HUDEP-2 (cell line): ENCODE measurements around the gene CYB5R2.
"Not testable (repeated sequence)": the region's sequence is repeated elsewhere in the genome, so short reads cannot be mapped to it uniquely, and the experiment has no call there.

Experiments
- DNase-seq, 76 experiments: peaks; one replicate each; lab custom pipeline; 2025; ENCODE audit not compliant: unreplicated experiment in 76 of 76; lab: John Stamatoyannopoulos, UW

CYB5R2 gene

GRCh38 chr11:7670641-7671040, 2.7 kb downstream of the CYB5R2 start:
- no peak for DNase-seq

- DNase-seq: no peak
Observed at GRCh38 chr11:7668911-7669310, 4.4 kb downstream of the CYB5R2 start.

DNA sequence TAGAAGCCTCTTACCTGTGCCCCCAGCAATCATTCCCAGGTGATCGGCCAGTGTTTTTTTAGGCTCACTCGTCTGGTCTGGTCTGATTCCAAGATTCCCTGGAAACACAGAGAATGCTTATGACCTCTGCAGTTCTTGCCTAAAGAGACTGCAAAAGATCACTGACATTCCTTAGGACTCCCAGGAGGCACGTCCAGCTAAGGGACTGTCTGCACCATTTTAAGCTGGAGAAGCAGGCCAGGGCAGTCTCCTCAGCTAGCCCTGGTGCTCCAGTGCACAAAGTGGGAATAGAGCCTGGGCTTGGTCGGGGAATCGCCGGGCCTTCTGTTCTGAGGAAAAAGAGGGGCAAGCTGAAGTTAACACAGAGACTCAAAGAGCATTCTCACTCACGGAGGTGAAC, 4.8 kb downstream of the CYB5R2 start:
- DNase-seq: no peak

DNA sequence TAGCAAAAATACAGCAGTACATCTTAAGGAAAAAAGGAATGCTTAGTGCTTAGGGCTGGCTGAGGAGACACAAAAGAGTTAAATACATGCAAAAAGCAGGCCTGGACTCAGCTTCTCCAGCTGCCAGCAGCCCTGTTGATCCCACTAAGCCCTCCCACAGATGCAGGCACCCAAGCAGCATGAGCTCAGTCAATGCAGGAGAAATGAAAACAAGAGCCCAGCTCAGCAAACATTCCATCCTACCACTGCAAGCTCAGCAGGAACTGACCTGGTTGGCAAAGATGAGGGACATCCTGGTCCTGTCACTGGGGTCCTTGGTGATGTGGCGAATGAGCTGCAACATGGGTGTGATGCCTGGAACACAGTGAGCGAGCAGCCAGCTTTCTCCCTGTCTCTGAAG, 5.8 kb downstream of the CYB5R2 start:
- no peak for DNase-seq

- no peak for DNase-seq
Observed at GRCh38 chr11:7666292-7666866, 6.9 kb downstream of the CYB5R2 start.

DNA sequence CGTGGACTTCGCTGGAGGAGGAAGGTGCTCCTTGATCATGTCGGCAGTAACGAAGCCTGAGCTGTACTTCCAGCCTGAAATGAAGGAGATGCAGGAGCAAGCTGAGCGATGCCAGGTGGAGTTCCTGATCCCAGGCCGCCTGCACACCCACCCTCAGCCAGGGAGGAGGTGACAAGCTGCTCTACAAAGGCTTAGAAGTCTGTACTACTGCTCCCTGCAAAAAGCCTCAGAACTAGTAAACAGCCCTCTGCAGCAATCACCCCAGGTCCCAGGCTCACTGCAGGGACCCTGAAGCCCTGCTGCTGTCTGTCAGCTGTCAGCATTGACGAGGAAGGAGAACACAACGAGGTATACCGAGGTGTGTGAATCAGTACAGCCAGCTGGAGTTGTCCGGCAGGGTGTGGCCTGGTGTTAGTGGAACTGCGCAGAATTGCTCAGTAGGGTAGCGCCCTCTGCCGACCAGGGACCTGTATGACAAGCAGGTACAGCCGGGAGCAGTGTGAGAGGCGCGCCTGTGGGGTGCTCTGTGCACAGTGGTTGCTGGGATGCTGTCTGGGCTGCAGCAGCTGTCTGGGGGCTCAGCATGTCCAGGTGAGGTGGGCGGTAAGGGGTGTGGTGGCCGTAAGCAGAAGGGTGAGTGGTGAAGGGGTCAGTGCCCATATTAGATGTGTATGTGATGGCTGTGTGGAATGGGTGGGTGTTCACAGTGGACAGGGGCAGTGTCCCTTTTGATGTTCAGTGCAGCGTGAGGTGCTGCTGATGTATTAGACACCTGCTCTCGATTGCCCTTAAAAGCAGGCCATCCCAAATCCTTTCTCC, 7.6 kb downstream of the CYB5R2 start:
- DNase-seq: peak in 71 of 76 experiments; percentile 9 to 84 (median 58)

GRCh38 chr11:7664867-7665266, 8.4 kb downstream of the CYB5R2 start:
- no peak for DNase-seq

- not testable (repeated sequence) for DNase-seq
Observed at GRCh38 chr11:7663531-7663930, 9.8 kb downstream of the CYB5R2 start.

DNA sequence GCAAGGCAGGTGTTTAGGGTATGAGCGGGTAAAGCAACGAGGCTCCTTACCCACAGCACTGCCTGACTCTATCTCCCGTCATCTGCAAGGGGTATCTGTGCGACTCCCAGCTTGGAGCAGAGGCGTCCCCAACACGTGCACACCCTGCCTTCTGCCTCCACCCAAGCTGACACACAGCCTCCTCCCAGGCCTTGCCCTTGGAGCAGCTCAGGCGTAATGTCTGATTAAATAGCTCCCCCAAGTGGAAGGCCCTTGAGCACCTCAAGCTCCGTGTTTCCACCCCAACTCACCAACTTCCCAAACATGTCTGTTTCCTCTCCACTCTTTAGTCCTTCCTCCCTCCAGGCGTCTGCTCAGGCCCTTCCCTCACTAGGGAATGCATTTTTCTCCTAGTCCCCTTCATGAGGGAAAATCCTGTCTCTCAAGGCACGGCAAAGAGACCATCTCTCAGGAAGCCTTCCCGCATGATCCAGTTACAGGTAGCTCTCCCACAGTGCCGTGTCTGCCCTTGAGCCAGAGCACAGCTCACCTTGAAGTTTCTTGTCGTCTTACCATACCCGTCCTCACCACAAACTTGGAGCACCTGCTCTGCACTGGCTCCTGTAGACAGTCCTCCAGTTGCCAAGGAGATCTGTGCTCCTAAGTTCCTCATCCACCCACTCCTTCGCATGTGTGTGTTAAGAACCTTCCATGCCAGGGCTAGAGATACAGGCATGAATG, 15.8 kb downstream of the CYB5R2 start:
- DNase-seq: peak in 54 of 76 experiments; percentile 1 to 70 (median 30)

- DNase-seq: no peak
Observed at GRCh38 chr11:7656704-7657103, 16.6 kb downstream of the CYB5R2 start.

DNA sequence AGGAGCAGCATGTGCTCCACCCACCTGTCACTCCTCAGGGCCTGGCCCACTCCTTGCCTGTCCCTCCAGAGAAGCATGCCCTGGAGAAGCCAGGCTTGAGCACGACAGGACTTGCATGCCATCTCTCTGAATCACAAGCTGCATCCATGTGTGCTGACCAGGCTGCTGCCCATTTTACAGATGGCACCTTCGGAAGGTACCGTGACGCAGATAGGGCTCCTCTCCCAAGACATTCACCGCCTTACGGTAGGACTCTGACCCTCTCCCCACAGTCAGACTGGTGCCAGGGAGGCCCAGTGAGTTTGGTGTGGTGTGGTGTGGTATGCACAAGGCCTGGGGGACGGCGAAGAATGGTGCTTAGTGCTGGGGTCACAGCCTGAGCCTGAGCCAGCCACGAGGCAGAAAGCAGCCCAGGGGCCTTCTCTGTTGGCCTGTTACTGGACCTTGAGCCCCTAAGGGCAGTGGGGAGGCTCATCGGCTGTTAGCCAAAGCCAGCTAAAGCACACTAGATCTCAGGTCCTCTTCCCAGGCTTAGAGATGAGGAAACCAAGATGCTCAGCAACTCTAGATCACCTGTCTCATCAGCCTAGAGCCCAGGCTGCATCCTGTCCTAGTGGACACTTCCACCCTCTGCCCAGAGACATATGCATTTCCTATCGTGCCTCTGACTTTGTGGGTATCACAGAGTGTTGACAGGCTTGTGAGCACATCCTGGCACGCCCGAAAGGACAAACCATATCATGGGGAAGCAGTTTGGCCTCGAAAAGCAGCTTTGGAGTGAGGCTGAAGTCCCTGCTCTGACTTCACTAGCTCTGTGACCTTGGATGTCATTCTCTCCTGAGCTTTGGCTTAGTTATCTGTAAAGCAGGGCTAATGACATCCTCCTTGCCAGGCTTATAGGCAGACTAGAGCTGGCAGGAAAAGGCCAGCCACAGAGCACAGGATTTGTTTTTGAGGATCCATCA, 17.8 kb downstream of the CYB5R2 start:
- DNase-seq: no peak

DNA sequence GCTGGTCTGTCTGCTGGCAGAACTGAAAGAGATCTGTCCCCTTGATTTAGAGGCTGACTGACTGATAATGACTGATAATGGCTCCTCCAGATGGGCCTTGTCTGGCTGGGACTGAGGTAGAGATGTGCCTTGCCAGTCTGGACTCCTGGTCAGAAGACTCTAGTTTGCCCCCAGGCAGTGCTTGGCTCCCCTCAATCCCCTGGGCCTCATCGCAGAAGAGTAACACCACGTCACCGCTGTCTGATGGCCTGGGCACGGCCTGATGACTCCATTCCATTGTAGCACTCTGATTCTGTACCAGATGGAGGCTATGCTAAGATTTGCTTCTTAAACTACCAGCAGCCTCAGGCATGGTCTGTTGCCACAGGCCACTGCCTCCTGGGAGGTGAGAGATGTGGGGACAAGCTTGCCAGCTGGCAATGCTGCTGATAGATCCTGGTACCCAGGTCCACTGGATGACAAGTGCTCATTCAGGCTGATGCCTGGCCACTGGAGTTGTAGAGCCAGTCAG, 19.1 kb downstream of the CYB5R2 start:
- no peak for DNase-seq

DNA sequence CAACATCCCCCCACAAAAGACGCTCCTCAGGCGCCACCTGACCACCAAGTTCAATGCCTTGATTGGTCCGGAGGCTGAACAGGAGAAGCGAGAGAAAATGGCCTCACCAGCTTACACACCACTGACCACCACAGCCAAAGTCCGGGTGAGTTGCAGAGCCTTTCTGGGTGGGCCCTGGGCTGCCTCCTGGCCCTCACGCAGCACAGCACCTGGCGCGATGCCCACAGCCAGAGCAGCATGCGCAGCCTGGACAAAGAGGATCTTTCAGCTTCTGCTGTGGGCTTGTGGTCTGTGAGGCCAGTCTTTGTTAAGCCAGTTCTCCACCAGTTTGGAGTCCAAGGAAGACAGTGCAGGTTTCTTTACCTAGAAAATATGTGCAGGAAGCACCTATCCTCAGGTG, 21.6 kb downstream of the CYB5R2 start:
- DNase-seq: no peak

- DNase-seq: no peak
Observed at GRCh38 chr11:7651140-7651551, 22.2 kb downstream of the CYB5R2 start.

- no peak for DNase-seq
Observed at GRCh38 chr11:7648264-7648663, 25.0 kb downstream of the CYB5R2 start.

DNA sequence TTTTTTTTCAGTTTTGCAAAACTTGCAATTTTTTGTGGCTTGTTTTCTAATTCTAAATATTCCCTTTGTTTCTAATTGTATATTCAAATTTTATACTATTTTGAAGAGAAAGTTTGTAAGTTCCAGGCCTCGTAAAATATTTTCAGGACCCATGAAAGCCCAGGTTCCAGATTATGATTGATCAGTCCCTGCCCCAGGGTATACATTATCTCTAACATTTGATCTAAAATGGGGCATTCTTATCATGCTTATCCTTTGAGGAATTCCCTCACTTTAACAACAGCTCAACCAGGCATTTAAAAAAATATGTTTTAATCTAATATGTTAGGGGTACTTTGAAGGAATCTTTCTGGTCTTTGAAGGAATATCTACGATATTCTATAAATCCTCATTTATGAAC, 26.4 kb downstream of the CYB5R2 start:
- no peak for DNase-seq

DNA sequence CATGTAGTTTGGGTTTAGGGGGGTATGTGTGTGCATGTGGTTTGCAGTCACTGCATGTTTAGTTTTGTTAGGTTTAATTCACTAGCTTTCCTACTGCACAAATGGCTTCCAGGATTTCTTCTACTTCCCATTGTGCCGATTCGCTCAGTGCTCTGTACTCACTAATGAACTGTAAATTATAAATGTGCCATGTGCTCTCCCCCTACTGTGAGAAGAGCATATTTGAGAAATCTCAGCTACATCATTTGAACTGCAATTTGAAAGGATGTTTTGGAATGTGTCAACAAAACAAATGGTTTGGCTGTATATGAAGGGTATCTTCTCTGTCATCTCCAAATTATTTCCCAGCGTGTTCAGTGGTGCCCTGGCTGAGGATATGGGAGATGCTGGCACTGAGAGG, 28.1 kb downstream of the CYB5R2 start:
- DNase-seq: no peak

- DNase-seq: no peak
Observed at GRCh38 chr11:7643314-7643713, 30.0 kb downstream of the CYB5R2 start.

- no peak for DNase-seq
Observed at GRCh38 chr11:7642747-7643146, 30.6 kb downstream of the CYB5R2 start.

- no peak for DNase-seq
Observed at GRCh38 chr11:7640816-7641215, 32.5 kb downstream of the CYB5R2 start.
